H1 (cell line): ENCODE measurements around the gene SHC3. TPM values are rescaled to one million over a fixed set of nuclear protein-coding genes. Genes with fewer than 3 reads are reported as not detected.

ENCODE experiments used
- CBX5 ChIP-seq: fragments of 300-800, 300-1000 bp; sonication (generic); IDR thresholded peaks from 2 replicates; pipeline ENCODE4 v1.7.1; 2016; ENCODE audit warnings: antibody characterized with exemption, low read length, low read depth
- CHD2 ChIP-seq: IDR thresholded peaks from 2 replicates; pipeline ENCODE4 v1.6.1; 2012; ENCODE audit warnings: low read length, improper control_type of control experiment
- RAD21 ChIP-seq, 2 experiments: IDR thresholded peaks in 1 of 2; conservative IDR thresholded peaks in 1 of 2; 2 replicates each; pipeline ENCODE4 v1.6.1; 2011; ENCODE audit warnings: low read depth in 2 of 2, low read length in 2 of 2, improper control_type of control experiment in 1 of 2, inconsistent platforms in 1 of 2, mild to moderate bottlenecking in 1 of 2, moderate library complexity in 1 of 2
- polyA plus RNA-seq, 7 experiments: library from polyadenylated mRNA; depleted of rRNA in 3 of 7; stranded (reverse) in 5 of 7; unstranded in 2 of 7; fragments of >200 nt in 5 of 7; fragments of 200-250 nt in 2 of 7; gene quantifications; 1 replicate in 5 of 7; 2 replicates in 1 of 7; 4 replicates in 1 of 7; pipeline versions ENCODE4 v1.2.1 to v1.2.3, GENCODE V29; 2011 to 2013; ENCODE audit warnings: missing spikeins in 2 of 7, mixed read lengths in 2 of 7
- total RNA-seq: library from RNA; stranded (reverse); fragmentation: NEBNext Ultra II Directional; extraction: Animal tissue kit (Norgen Biotek cat#: 25700); gene quantifications from 2 replicates; pipeline ENCODE4 v1.2.1, GENCODE V29; 2021

Gene SHC3
- total and polyA plus RNA-seq, 2 of the 8 experiments (the other 6 are each of a cell fraction or from before 2014, with no cell fraction given): 1.4 to 7.1 TPM

- no peak for TF ChIP-seq CHD2
- no peak for TF ChIP-seq RAD21 (IDR thresholded peaks at IDR 0.05 in 1 of 2, conservative IDR thresholded peaks at IDR 0.05 in 1 of 2; ENCODE audit: low read depth in 2 of 2, low read length in 2 of 2)
- no peak for TF ChIP-seq CBX5
Measured at GRCh38 chr9:88960632-88961031, 218.0 kb downstream of the SHC3 start (continued).
